GM12864 (cell line): ENCODE data around the gene STRBP.

ENCODE experiments used
- DNase-seq: peaks from one replicate; pipeline ENCODE4 v3.0.0-alpha.2; 2011; ENCODE audit warnings: low read depth
- H3K4me3 ChIP-seq: 2 replicates; pipeline ENCODE4 v1.5.1; 2011; ENCODE audit warnings: mild to moderate bottlenecking, low read depth, low read length, control low read depth
- CTCF ChIP-seq: IDR thresholded peaks from 2 replicates; pipeline ENCODE4 v1.5.1; 2011; ENCODE audit warnings: low read depth, mild to moderate bottlenecking, moderate library complexity, low read length, control low read depth, inconsistent platforms; ENCODE audit errors: missing control alignments

STRBP gene

GRCh38 chr9:123269281-123269680 lies 895 bp upstream of the STRBP start:
- no peak for DNase-seq
- peak overlapping the region; percentile 82 for H3K4me3 ChIP-seq
- no peak for TF ChIP-seq CTCF

GRCh38 chr9:123268199-123268464 lies 254 bp downstream of the STRBP start:
- peak overlapping the region; percentile 82 for H3K4me3 ChIP-seq
- no peak for TF ChIP-seq CTCF
- no peak for DNase-seq

- H3K4me3 ChIP-seq, result peak overlapping the region; percentile 82
- no peak for DNase-seq
- no peak for TF ChIP-seq CTCF
Observed at GRCh38 chr9:123267481-123268198, 746 bp downstream of the STRBP start.

- no peak for DNase-seq
- H3K4me3 ChIP-seq, result peak overlapping the region; percentile 82
- TF ChIP-seq CTCF, result no peak
Observed at GRCh38 chr9:123266655-123267399, 1.6 kb downstream of the STRBP start.

DNA sequence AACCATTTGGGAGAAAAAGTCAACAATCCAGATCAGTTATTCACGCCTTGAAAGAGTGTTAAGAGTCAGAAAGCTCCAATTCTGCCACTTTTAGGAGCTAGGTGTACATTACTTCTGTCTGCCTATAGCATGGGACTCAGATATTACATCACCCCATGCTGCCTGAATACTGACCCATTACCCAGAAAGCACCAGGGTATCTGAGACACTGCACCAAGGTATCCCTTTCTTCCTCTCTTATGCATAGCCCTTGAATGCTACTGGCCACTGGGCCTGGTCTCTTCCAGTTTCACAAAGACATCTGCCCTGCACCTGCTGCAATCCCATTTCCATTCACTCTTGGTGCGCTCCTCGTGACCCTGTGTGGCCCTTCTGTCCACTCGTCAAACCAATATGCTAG lies 2.6 kb downstream of the STRBP start:
- TF ChIP-seq CTCF, result no peak
- DNase-seq, result peak; percentile 21
- no peak overlapping the region for H3K4me3 ChIP-seq

DNA sequence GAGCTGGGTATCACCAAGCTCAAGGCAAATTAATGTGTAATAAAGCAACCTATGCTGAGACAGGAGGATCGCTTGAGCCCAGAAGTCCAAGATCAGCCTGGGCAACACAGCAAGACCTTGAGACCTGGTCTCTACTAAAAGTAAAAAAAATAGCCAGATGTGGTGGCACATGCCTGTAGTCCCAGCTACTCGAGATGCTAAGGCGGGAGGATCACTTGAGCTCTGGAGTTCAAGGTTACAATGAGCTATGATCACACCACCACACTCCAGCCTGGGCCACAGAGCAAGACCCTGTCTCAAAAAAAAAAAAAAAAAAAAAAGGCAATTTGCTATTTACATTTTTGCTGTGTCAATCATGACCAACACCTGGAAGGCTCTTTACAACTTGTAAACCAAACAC lies 5.2 kb downstream of the STRBP start:
- DNase-seq, result no peak
- H3K4me3 ChIP-seq, result no peak overlapping the region
- no peak for TF ChIP-seq CTCF

DNA sequence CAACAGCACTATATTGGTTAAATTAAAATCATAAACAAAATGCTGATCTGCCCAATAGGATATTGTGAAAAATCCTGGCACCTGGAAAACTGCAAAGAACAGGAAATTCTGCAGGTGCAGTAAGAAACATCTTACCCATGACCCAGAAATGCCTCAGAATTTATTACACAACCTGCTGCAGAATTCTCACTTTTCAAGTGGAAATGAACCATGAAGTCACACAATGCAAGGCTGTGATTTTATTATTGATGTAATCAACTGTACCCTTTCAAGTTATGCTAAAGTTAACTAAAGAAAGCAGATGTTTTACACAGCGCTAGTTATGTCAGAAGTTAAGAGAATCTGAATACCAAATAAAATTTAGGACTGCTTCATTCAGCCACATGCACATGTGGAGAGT lies 6.0 kb downstream of the STRBP start:
- DNase-seq, result no peak
- no peak overlapping the region for H3K4me3 ChIP-seq
- no peak for TF ChIP-seq CTCF
